Measurements from ENCODE around the gene EDC4.

EDC4 gene

GRCh38 chr16:67844497-67844896, 28.4 kb upstream of the EDC4 start:
- peaks cover 18% of the 10 kb centered on the region for H3K4me1 ChIP-seq (ENCODE audit: insufficient read depth, poor library complexity, severe bottlenecking)
- DNase-seq (ENCODE audit: low spot score) (no peak), ATAC-seq (ENCODE audit: low read depth) (0 out of 3 replicates have a peak, but pooled peaks have one; percentile 9)
- H3K4me3 ChIP-seq (ENCODE audit: severe bottlenecking): no peak overlapping the region
- no peak for TF ChIP-seq CTCF (IDR thresholded peaks at IDR 0.05; ENCODE audit: poor library complexity, severe bottlenecking)
- no peaks in the 10 kb centered on the region for H3K27me3 ChIP-seq (ENCODE audit: insufficient read depth, poor library complexity, severe bottlenecking)
- peak overlapping the region; percentile 85 for H3K27ac ChIP-seq (ENCODE audit: poor library complexity, severe bottlenecking)
- H3K9me3 ChIP-seq (ENCODE audit: severe bottlenecking): no peaks in the 10 kb centered on the region
- peaks cover 15% of the 10 kb centered on the region for H3K36me3 ChIP-seq (ENCODE audit: low read depth)

GRCh38 chr16:67845291-67846062, 27.4 kb upstream of the EDC4 start:
- no peak for ATAC-seq (ENCODE audit: low read depth)
- peaks cover 18% of the 10 kb centered on the region for H3K4me1 ChIP-seq (ENCODE audit: insufficient read depth, poor library complexity, severe bottlenecking)
- peak overlapping the region; percentile 97 for H3K4me3 ChIP-seq (ENCODE audit: severe bottlenecking)
- no peaks in the 10 kb centered on the region for H3K9me3 ChIP-seq (ENCODE audit: severe bottlenecking)
- no peak for DNase-seq (ENCODE audit: low spot score)
- H3K27me3 ChIP-seq (ENCODE audit: insufficient read depth, poor library complexity, severe bottlenecking): no peaks in the 10 kb centered on the region
- peak overlapping the region; percentile 85 for H3K27ac ChIP-seq (ENCODE audit: poor library complexity, severe bottlenecking)
- no peak for TF ChIP-seq CTCF (IDR thresholded peaks at IDR 0.05; ENCODE audit: poor library complexity, severe bottlenecking)
- peaks cover 20% of the 10 kb centered on the region for H3K36me3 ChIP-seq (ENCODE audit: low read depth)

- no peaks in the 10 kb centered on the region for H3K9me3 ChIP-seq (ENCODE audit: severe bottlenecking)
- peaks cover 20% of the 10 kb centered on the region for H3K36me3 ChIP-seq (ENCODE audit: low read depth)
- no peak for ATAC-seq (ENCODE audit: low read depth)
- no peak for TF ChIP-seq CTCF (IDR thresholded peaks at IDR 0.05; ENCODE audit: poor library complexity, severe bottlenecking)
- DNase-seq (ENCODE audit: low spot score): no peak
- H3K4me1 ChIP-seq (ENCODE audit: insufficient read depth, poor library complexity, severe bottlenecking): peaks cover 18% of the 10 kb centered on the region
- H3K27me3 ChIP-seq (ENCODE audit: insufficient read depth, poor library complexity, severe bottlenecking): no peaks in the 10 kb centered on the region
- H3K4me3 ChIP-seq (ENCODE audit: severe bottlenecking): peak overlapping the region; percentile 97
- H3K27ac ChIP-seq (ENCODE audit: poor library complexity, severe bottlenecking): peak overlapping the region; percentile 85
Measured at GRCh38 chr16:67846063-67846319, 26.9 kb upstream of the EDC4 start.

- peak within 1 kb of the TSS; percentile 97 for H3K4me3 ChIP-seq (ENCODE audit: severe bottlenecking)
- H3K27me3 ChIP-seq (ENCODE audit: insufficient read depth, poor library complexity, severe bottlenecking): no peaks in the 10 kb centered on the region
- peaks cover 24% of the 10 kb centered on the region for H3K36me3 ChIP-seq (ENCODE audit: low read depth)
- DNase-seq (ENCODE audit: low spot score) (peak; percentile 96), ATAC-seq (ENCODE audit: low read depth) (peak; percentile 63)
- H3K4me1 ChIP-seq (ENCODE audit: insufficient read depth, poor library complexity, severe bottlenecking): peaks cover 18% of the 10 kb centered on the region
- H3K27ac ChIP-seq (ENCODE audit: poor library complexity, severe bottlenecking): peak within 1 kb of the TSS; percentile 85
- H3K9me3 ChIP-seq (ENCODE audit: severe bottlenecking): no peaks in the 10 kb centered on the region
- TF ChIP-seq CTCF (IDR thresholded peaks at IDR 0.05; ENCODE audit: poor library complexity, severe bottlenecking): no peak
Measured at GRCh38 chr16:67846320-67847063, 26.4 kb upstream of the EDC4 start, which contains the start of gene NUTF2. TSS of gene NUTF2 (plus strand) at chr16:67846933. CDS start at chr16:67865131, 18,198 bp downstream.

Data from RWPE2 (cell line).